ENCODE measurements around the gene P4HA2. TPM values are rescaled to one million over a fixed set of nuclear protein-coding genes. Genes with fewer than 3 reads are reported as not detected.

P4HA2 gene
- polyA plus RNA-seq, 1 donor, result 34.8 TPM

- Histone ChIP-seq H3K36me3 (ENCODE audit: control insufficient read depth, insufficient read depth, low read length) (peaks cover 28% of the 10 kb centered on the region), H3K4me1 (ENCODE audit: control insufficient read depth, insufficient read depth, low read length) (peaks cover 48% of the 10 kb centered on the region), H3K4me3 (ENCODE audit: low read length) (no peak overlapping the region), H3K27ac (ENCODE audit: low read length) (no peak overlapping the region), H3K9me3 (ENCODE audit: control insufficient read depth, low read depth, low read length) (no peaks in the 10 kb centered on the region), H3K27me3 (ENCODE audit: control insufficient read depth, insufficient read depth, low read length) (no peaks in the 10 kb centered on the region)
- DNase-seq, result no peak
- WGBS (ENCODE audit: insufficient coverage, low lambda C conversion rate), result no CpG with 5 or more reads among the region's 1 CpG
These were observed 42.6 kb upstream of the P4HA2 start for GRCh38 chr5:132270335-132270665.

- no peak for DNase-seq
- Histone ChIP-seq H3K27ac (ENCODE audit: low read length) (no peak overlapping the region), H3K9me3 (ENCODE audit: control insufficient read depth, low read depth, low read length) (no peaks in the 10 kb centered on the region), H3K36me3 (ENCODE audit: control insufficient read depth, insufficient read depth, low read length) (peaks cover 28% of the 10 kb centered on the region), H3K4me3 (ENCODE audit: low read length) (no peak overlapping the region), H3K27me3 (ENCODE audit: control insufficient read depth, insufficient read depth, low read length) (no peaks in the 10 kb centered on the region), H3K4me1 (ENCODE audit: control insufficient read depth, insufficient read depth, low read length) (peaks cover 49% of the 10 kb centered on the region)
- no CpG with 5 or more reads among the region's 3 CpGs for WGBS (ENCODE audit: insufficient coverage, low lambda C conversion rate)
These were observed 42.1 kb upstream of the P4HA2 start for GRCh38 chr5:132269635-132270334.

- WGBS (ENCODE audit: insufficient coverage, low lambda C conversion rate), result no CpG with 5 or more reads among the region's 8 CpGs
- H3K4me1 ChIP-seq (ENCODE audit: control insufficient read depth, insufficient read depth, low read length), result peaks cover 46% of the 10 kb centered on the region
These were observed 41.3 kb upstream of the P4HA2 start for GRCh38 chr5:132268769-132269551.

GRCh38 chr5:132267931-132268768, 40.5 kb upstream of the P4HA2 start:
- WGBS (ENCODE audit: insufficient coverage, low lambda C conversion rate), result no CpG with 5 or more reads among the region's 6 CpGs
- DNase-seq, result no peak
- Histone ChIP-seq H3K27ac (ENCODE audit: low read length) (no peak overlapping the region), H3K4me1 (ENCODE audit: control insufficient read depth, insufficient read depth, low read length) (peaks cover 37% of the 10 kb centered on the region), H3K36me3 (ENCODE audit: control insufficient read depth, insufficient read depth, low read length) (peaks cover 35% of the 10 kb centered on the region), H3K27me3 (ENCODE audit: control insufficient read depth, insufficient read depth, low read length) (no peaks in the 10 kb centered on the region), H3K9me3 (ENCODE audit: control insufficient read depth, low read depth, low read length) (no peaks in the 10 kb centered on the region), H3K4me3 (ENCODE audit: low read length) (no peak overlapping the region)

More at GRCh38 chr5:132268769-132269551, 41.3 kb upstream of the P4HA2 start:
- Histone ChIP-seq H3K36me3 (ENCODE audit: control insufficient read depth, insufficient read depth, low read length) (peaks cover 28% of the 10 kb centered on the region), H3K27me3 (ENCODE audit: control insufficient read depth, insufficient read depth, low read length) (no peaks in the 10 kb centered on the region), H3K9me3 (ENCODE audit: control insufficient read depth, low read depth, low read length) (no peaks in the 10 kb centered on the region), H3K27ac (ENCODE audit: low read length) (no peak overlapping the region), H3K4me3 (ENCODE audit: low read length) (no peak overlapping the region)
- no peak for DNase-seq

GRCh38 chr5:132267166-132267739, 39.6 kb upstream of the P4HA2 start:
- peaks cover 38% of the 10 kb centered on the region for H3K36me3 ChIP-seq (ENCODE audit: control insufficient read depth, insufficient read depth, low read length)
- H3K9me3 ChIP-seq (ENCODE audit: control insufficient read depth, low read depth, low read length), result no peaks in the 10 kb centered on the region
- H3K27ac ChIP-seq (ENCODE audit: low read length), result no peak overlapping the region
- peaks cover 29% of the 10 kb centered on the region for H3K4me1 ChIP-seq (ENCODE audit: control insufficient read depth, insufficient read depth, low read length)
- no peak for DNase-seq
- H3K4me3 ChIP-seq (ENCODE audit: low read length), result no peak overlapping the region
- H3K27me3 ChIP-seq (ENCODE audit: control insufficient read depth, insufficient read depth, low read length), result no peaks in the 10 kb centered on the region

- no CpG with 5 or more reads among the region's 1 CpG for WGBS (ENCODE audit: insufficient coverage, low lambda C conversion rate)
- peaks cover 29% of the 10 kb centered on the region for H3K4me1 ChIP-seq (ENCODE audit: control insufficient read depth, insufficient read depth, low read length)
- no peak overlapping the region for H3K27ac ChIP-seq (ENCODE audit: low read length)
These were observed 39.1 kb upstream of the P4HA2 start for GRCh38 chr5:132266836-132267160.

GRCh38 chr5:132266031-132266835, 38.6 kb upstream of the P4HA2 start:
- peak overlapping the region; percentile 83 for H3K27ac ChIP-seq (ENCODE audit: low read length)

More at GRCh38 chr5:132266836-132267160, 39.1 kb upstream of the P4HA2 start:
- no peak for DNase-seq
- Histone ChIP-seq H3K36me3 (ENCODE audit: control insufficient read depth, insufficient read depth, low read length) (peaks cover 35% of the 10 kb centered on the region), H3K9me3 (ENCODE audit: control insufficient read depth, low read depth, low read length) (no peaks in the 10 kb centered on the region), H3K4me3 (ENCODE audit: low read length) (no peak overlapping the region), H3K27me3 (ENCODE audit: control insufficient read depth, insufficient read depth, low read length) (no peaks in the 10 kb centered on the region)

GRCh38 chr5:132265336-132266030, 37.8 kb upstream of the P4HA2 start:
- Histone ChIP-seq H3K4me3 (ENCODE audit: low read length) (no peak overlapping the region), H3K4me1 (ENCODE audit: control insufficient read depth, insufficient read depth, low read length) (peaks cover 29% of the 10 kb centered on the region), H3K36me3 (ENCODE audit: control insufficient read depth, insufficient read depth, low read length) (peaks cover 35% of the 10 kb centered on the region), H3K27me3 (ENCODE audit: control insufficient read depth, insufficient read depth, low read length) (no peaks in the 10 kb centered on the region), H3K27ac (ENCODE audit: low read length) (peak overlapping the region; percentile 83), H3K9me3 (ENCODE audit: control insufficient read depth, low read depth, low read length) (no peaks in the 10 kb centered on the region)
- no CpG with 5 or more reads among the region's 8 CpGs for WGBS (ENCODE audit: insufficient coverage, low lambda C conversion rate)
- peak; percentile 93 to 96 for DNase-seq

More at GRCh38 chr5:132266031-132266835, 38.6 kb upstream of the P4HA2 start:
- Histone ChIP-seq H3K36me3 (ENCODE audit: control insufficient read depth, insufficient read depth, low read length) (peaks cover 35% of the 10 kb centered on the region), H3K27me3 (ENCODE audit: control insufficient read depth, insufficient read depth, low read length) (no peaks in the 10 kb centered on the region), H3K4me1 (ENCODE audit: control insufficient read depth, insufficient read depth, low read length) (peaks cover 29% of the 10 kb centered on the region), H3K4me3 (ENCODE audit: low read length) (no peak overlapping the region), H3K9me3 (ENCODE audit: control insufficient read depth, low read depth, low read length) (no peaks in the 10 kb centered on the region)
- no CpG with 5 or more reads among the region's 7 CpGs for WGBS (ENCODE audit: insufficient coverage, low lambda C conversion rate)
- DNase-seq, result no peak

GRCh38 chr5:132264546-132265335, 37.1 kb upstream of the P4HA2 start:
- no peak for DNase-seq
- Histone ChIP-seq H3K9me3 (ENCODE audit: control insufficient read depth, low read depth, low read length) (no peaks in the 10 kb centered on the region), H3K4me1 (ENCODE audit: control insufficient read depth, insufficient read depth, low read length) (peaks cover 26% of the 10 kb centered on the region), H3K4me3 (ENCODE audit: low read length) (no peak overlapping the region), H3K27me3 (ENCODE audit: control insufficient read depth, insufficient read depth, low read length) (no peaks in the 10 kb centered on the region), H3K27ac (ENCODE audit: low read length) (peak overlapping the region; percentile 83), H3K36me3 (ENCODE audit: control insufficient read depth, insufficient read depth, low read length) (peaks cover 35% of the 10 kb centered on the region)
- WGBS (ENCODE audit: insufficient coverage, low lambda C conversion rate), result no CpG with 5 or more reads among the region's 4 CpGs

Measured in large intestine (tissue), 3 donors.